AML-193 (cell line): ENCODE measurements around the gene FRAS1.
"Not testable (repeated sequence)": the region's sequence is repeated elsewhere in the genome, so short reads cannot be mapped to it uniquely, and the experiment has no call there.

Experiments used
- DNase-seq, 2 experiments: peaks; one replicate each; lab custom pipeline; 2025; lab: John Stamatoyannopoulos, UW

Gene FRAS1

GRCh38 chr4:78439328-78439727 is 382.2 kb downstream of the FRAS1 start:
- DNase-seq: no peak

- DNase-seq: no peak
Measured at GRCh38 chr4:78441756-78442155, 384.6 kb downstream of the FRAS1 start.

DNA sequence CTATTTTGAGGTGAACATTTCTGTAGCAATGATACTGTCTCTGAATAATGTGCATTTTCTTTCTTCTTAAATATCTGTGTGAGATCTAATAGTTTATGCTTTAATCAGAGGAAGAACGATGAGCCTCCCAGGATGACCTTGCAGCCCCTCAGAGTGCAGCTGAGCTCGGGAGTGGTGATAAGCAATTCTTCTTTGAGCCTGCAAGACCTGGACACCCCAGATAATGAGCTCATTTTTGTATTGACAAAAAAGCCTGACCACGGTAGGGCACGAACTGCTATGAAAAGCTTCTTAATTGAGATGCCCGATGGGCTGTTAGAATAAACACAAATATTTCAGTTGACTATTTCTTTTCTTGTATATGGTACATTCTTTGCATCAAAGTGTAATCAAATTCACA is 389.5 kb downstream of the FRAS1 start:
- no peak for DNase-seq

GRCh38 chr4:78451407-78451806 is 394.3 kb downstream of the FRAS1 start:
- DNase-seq: no peak

GRCh38 chr4:78454016-78454415 is 396.9 kb downstream of the FRAS1 start:
- no peak for DNase-seq

DNA sequence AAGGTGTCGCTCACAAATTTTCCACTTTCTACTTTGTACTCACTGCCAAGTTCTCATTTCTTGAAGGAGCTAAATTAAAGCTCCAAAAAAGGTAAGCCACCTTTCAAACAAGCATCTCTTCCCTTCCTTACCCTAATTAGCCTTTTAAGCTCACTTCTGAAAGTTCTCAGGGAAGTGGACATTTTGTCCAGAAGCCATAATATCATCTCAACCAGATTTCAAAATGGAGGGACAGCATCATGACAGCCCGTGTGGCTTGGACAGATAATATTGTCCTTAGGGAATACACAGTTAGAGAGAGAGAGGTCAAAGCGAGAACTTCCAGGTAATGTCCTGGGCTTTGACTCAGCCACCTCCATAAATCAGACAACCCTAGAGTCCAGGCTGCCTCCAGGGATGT is 400.6 kb downstream of the FRAS1 start:
- no peak for DNase-seq

GRCh38 chr4:78459327-78459726 is 402.2 kb downstream of the FRAS1 start:
- DNase-seq: no peak

GRCh38 chr4:78460368-78460767 is 403.2 kb downstream of the FRAS1 start:
- no peak for DNase-seq

- no peak for DNase-seq
Measured at GRCh38 chr4:78464265-78464664, 407.1 kb downstream of the FRAS1 start.

DNA sequence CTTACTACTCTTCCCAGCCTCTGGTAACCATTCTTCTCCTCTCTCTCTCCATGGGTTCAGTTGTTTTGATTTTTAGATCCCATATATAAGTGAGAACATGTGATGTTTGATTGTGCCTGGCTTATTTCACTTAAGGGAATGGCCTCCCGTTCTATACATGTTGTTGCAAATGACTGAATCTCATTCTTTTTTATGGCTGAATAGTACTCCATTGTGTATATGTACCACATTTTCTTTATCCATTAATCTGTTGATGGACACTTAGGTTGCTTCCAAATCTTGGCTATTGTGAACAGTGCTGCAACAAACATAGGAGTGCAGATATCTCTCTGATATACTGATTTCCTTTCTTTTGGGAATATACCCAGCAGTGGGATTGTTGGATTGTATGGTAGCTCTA is 410.1 kb downstream of the FRAS1 start:
- DNase-seq: not testable (repeated sequence)

GRCh38 chr4:78468272-78468671 is 411.1 kb downstream of the FRAS1 start:
- no peak for DNase-seq

GRCh38 chr4:78476108-78476704 is 419.1 kb downstream of the FRAS1 start:
- no peak for DNase-seq

GRCh38 chr4:78477276-78477675 is 420.2 kb downstream of the FRAS1 start:
- DNase-seq: no peak

DNA sequence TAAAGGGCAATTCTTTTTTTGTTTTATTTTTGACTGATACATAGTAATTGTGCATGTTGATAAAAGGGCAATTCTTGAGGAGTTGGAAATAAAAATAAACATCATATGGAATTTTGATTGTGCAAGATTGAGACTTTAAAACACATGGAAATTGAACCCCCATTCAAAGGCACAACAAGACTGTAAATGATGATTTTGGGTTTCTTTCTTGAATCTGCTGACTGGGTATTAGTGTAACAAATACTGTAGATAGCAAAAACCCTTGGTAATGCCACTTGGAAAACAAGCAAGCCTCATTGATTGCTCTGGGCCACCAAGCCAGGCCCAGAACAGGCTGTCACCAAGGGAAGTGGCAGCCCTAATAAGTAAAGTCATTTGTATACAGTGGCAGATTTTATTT is 421.4 kb downstream of the FRAS1 start:
- no peak for DNase-seq

DNA sequence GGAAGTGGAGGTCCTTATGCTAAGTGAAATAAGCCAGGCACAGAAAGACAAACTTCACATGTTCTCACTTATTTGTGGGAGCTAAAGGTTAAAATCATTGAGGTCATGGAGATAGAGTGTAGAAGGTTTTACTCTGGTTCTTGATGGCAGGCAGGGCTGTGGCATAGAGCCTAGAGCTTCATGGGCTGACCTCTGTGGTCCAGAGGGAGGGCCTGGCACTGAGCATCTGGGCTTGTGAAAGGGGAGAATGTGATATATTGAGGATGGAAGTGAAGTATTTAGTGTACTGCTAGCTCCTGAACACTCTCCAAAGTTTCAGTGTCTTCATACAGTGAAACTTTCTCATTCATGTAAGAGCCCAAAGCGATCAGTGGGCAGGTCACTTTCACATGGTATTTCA is 423.2 kb downstream of the FRAS1 start:
- DNase-seq: no peak

GRCh38 chr4:78481180-78481579 is 424.1 kb downstream of the FRAS1 start:
- DNase-seq: no peak

GRCh38 chr4:78482281-78482680 is 425.2 kb downstream of the FRAS1 start:
- no peak for DNase-seq

GRCh38 chr4:78483811-78484210 is 426.7 kb downstream of the FRAS1 start:
- DNase-seq: no peak

GRCh38 chr4:78484574-78484973 is 427.5 kb downstream of the FRAS1 start:
- DNase-seq: no peak

GRCh38 chr4:78493731-78494130 is 436.6 kb downstream of the FRAS1 start:
- no peak for DNase-seq

- no peak for DNase-seq
Measured at GRCh38 chr4:78496021-78496643, 439.0 kb downstream of the FRAS1 start.

DNA sequence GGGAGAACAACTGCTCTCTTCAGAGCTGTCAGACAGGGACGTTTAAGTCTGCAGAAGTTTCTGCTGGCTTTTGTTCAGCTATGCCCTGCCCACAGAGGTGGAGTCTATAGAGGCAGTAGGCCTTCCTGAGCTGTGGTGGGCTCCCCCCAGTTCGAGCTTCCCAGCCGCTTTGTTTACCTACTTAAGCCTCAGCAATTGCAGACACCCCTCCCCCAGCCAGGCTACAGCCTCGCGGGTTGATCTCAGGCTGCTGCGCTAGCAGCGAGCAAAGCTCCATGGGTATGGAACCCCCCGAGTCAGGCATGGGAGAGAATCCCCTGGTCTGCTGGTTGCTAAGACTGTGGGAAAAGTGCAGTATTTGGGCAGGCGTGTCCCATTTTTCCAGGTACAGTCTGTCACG is 449.1 kb downstream of the FRAS1 start:
- not testable (repeated sequence) for DNase-seq

GRCh38 chr4:78509043-78509442 is 451.9 kb downstream of the FRAS1 start:
- DNase-seq: no peak

- DNase-seq: no peak
Measured at GRCh38 chr4:78510108-78510507, 453.0 kb downstream of the FRAS1 start.
